Keratinocyte (primary cell): ENCODE results near the gene GLTP.

Source experiments
- EZH2 ChIP-seq: IDR thresholded peaks from one replicate; pipeline ENCODE4 v1.6.1; 2012; ENCODE audit warnings: inconsistent platforms, mild to moderate bottlenecking, low read length, moderate library complexity
- TF ChIP-seq, protein P1 (sequence below), 3 experiments: IDR thresholded peaks in 1 of 3; conservative IDR thresholded peaks in 1 of 3; optimal IDR thresholded peaks in 1 of 3; 2 replicates in 2 of 3; 3 replicates in 1 of 3; pipeline versions ENCODE3 to v1.5.1; 2011; ENCODE audit warnings: low read length in 3 of 3, mild to moderate bottlenecking in 3 of 3, moderate library complexity in 2 of 3, control low read depth in 1 of 3, inconsistent platforms in 1 of 3; ENCODE audit not compliant: insufficient read depth in 2 of 3; ENCODE audit errors: extremely low read depth in 1 of 3

DNA sequence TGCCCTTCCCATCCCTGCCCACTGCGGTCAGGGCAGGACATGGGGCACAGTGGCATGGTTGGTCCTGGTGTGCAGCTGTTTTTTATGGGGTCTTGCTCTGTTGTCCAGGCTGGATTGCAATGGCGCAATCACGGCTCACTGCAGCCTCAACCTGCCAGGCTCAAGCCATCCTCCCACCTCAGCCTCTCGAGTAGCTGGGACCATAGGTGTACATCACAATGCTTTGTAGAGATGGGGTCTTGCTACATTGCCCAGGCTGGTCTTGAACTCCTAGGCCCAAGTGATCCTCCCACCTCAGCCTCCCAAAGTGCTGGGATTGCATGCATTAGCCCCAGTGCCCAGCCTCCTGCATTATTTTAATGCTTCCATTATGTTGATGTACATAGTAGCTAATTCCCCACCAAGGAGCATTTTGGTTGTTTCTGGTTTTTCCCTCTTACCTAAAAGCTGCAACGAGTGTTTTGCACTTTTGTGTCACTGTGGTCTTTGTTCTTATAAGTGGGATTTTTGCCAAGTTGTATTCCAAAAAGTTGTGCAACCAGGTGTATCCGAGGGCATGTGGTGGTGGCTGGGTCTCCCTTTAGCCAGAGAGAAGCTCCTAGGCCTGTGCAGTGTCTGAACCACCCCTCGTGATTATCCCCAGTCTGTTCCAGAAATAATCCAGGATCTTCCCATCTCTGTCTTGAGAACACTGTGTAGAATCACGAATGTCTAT lies 30.1 kb upstream of the GLTP start:
- TF ChIP-seq, protein P1, sequence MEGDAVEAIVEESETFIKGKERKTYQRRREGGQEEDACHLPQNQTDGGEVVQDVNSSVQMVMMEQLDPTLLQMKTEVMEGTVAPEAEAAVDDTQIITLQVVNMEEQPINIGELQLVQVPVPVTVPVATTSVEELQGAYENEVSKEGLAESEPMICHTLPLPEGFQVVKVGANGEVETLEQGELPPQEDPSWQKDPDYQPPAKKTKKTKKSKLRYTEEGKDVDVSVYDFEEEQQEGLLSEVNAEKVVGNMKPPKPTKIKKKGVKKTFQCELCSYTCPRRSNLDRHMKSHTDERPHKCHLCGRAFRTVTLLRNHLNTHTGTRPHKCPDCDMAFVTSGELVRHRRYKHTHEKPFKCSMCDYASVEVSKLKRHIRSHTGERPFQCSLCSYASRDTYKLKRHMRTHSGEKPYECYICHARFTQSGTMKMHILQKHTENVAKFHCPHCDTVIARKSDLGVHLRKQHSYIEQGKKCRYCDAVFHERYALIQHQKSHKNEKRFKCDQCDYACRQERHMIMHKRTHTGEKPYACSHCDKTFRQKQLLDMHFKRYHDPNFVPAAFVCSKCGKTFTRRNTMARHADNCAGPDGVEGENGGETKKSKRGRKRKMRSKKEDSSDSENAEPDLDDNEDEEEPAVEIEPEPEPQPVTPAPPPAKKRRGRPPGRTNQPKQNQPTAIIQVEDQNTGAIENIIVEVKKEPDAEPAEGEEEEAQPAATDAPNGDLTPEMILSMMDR (optimal IDR thresholded peaks at IDR 0.05 in 1 of 3, IDR thresholded peaks at IDR 0.05 in 1 of 3, conservative IDR thresholded peaks at IDR 0.05 in 1 of 3; ENCODE audit: extremely low read depth in 1 of 3, insufficient read depth in 2 of 3, low read length in 3 of 3) = no peak
- no peak for TF ChIP-seq EZH2
